H9 (cell line): ENCODE measurements around the gene HMCN1. TPM values are rescaled to one million over a fixed set of nuclear protein-coding genes. Genes with fewer than 3 reads are reported as not detected.

Experiments used
- DNase-seq: peaks from one replicate; pipeline ENCODE4 v3.0.0-alpha.2; 2017
- H2AFZ ChIP-seq: one replicate; pipeline ENCODE4 v1.6.1; 2013; ENCODE audit warnings: mild to moderate bottlenecking, low read length, control low read depth, moderate library complexity
- H2AK5ac ChIP-seq: 2 replicates; pipeline ENCODE4 v1.6.1; 2013; ENCODE audit warnings: low read length, control low read depth, mixed read lengths; ENCODE audit not compliant: insufficient read length
- H2BK120ac ChIP-seq: one replicate; pipeline ENCODE4 v1.6.1; 2013; ENCODE audit warnings: low read depth, mild to moderate bottlenecking, low read length, control low read depth, inconsistent platforms; ENCODE audit not compliant: poor library complexity, severe bottlenecking
- H2BK12ac ChIP-seq: 2 replicates; pipeline ENCODE4 v1.6.1; 2013; ENCODE audit warnings: low read length, control low read depth, mixed read lengths, low read depth; ENCODE audit not compliant: insufficient read length
- H2BK15ac ChIP-seq: 2 replicates; pipeline ENCODE4 v1.6.1; 2013; ENCODE audit warnings: low read depth, low read length, control low read depth
- H2BK20ac ChIP-seq: one replicate; pipeline ENCODE4 v1.6.1; 2013; ENCODE audit warnings: low read depth, mild to moderate bottlenecking, low read length, control low read depth, inconsistent platforms; ENCODE audit not compliant: poor library complexity, severe bottlenecking
- H2BK5ac ChIP-seq: 2 replicates; pipeline ENCODE4 v1.6.1; 2013; ENCODE audit warnings: low read length, control low read depth, mixed read lengths; ENCODE audit not compliant: insufficient read length
- H3K14ac ChIP-seq: 2 replicates; pipeline ENCODE4 v1.6.1; 2013; ENCODE audit warnings: low read length, control low read depth; ENCODE audit not compliant: insufficient read depth
- H3K18ac ChIP-seq: 2 replicates; pipeline ENCODE4 v1.6.1; 2013; ENCODE audit warnings: low read depth, mild to moderate bottlenecking, mixed read lengths, low read length, control low read depth; ENCODE audit not compliant: insufficient read length
- H3K23ac ChIP-seq: 2 replicates; pipeline ENCODE4 v1.6.1; 2013; ENCODE audit warnings: low read length, control low read depth, mixed read lengths, low read depth; ENCODE audit not compliant: insufficient read length
- H3K23me2 ChIP-seq: 2 replicates; pipeline ENCODE4 v1.6.1; 2013; ENCODE audit warnings: low read depth, mild to moderate bottlenecking, mixed read lengths, low read length, control low read depth; ENCODE audit not compliant: insufficient read length, poor library complexity, severe bottlenecking
- H3K27ac ChIP-seq: 2 replicates; pipeline ENCODE4 v1.5.1; 2013; ENCODE audit warnings: low read length, control low read depth, mixed read lengths, low read depth; ENCODE audit not compliant: insufficient read length
- H3K27me3 ChIP-seq: 2 replicates; pipeline ENCODE4 v1.6.1; 2013; ENCODE audit warnings: low read length, control low read depth, inconsistent platforms; ENCODE audit not compliant: insufficient read depth
- H3K4ac ChIP-seq: 2 replicates; pipeline ENCODE4 v1.6.1; 2013; ENCODE audit warnings: low read depth, mild to moderate bottlenecking, control low read depth, inconsistent platforms, low read length, moderate library complexity
- H3K4me1 ChIP-seq: 2 replicates; pipeline ENCODE4 v1.6.1; 2013; ENCODE audit warnings: low read length, control low read depth, inconsistent platforms; ENCODE audit not compliant: insufficient read depth
- H3K4me2 ChIP-seq: 2 replicates; pipeline ENCODE4 v1.6.1; 2013; ENCODE audit warnings: low read length, control low read depth, mixed read lengths; ENCODE audit not compliant: insufficient read length, insufficient read depth
- H3K56ac ChIP-seq: 2 replicates; pipeline ENCODE4 v1.6.1; 2013; ENCODE audit warnings: low read depth, mild to moderate bottlenecking, mixed read lengths, low read length, control low read depth; ENCODE audit not compliant: insufficient read length
- H3K79me1 ChIP-seq: 2 replicates; pipeline ENCODE4 v1.6.1; 2013; ENCODE audit warnings: low read depth, mild to moderate bottlenecking, moderate library complexity, low read length, control low read depth, inconsistent platforms; ENCODE audit not compliant: insufficient read depth, poor library complexity, severe bottlenecking
- H3K79me2 ChIP-seq: 2 replicates; pipeline ENCODE4 v1.6.1; 2013; ENCODE audit warnings: low read length, control low read depth, inconsistent platforms; ENCODE audit not compliant: insufficient read depth
- H3K9ac ChIP-seq: 2 replicates; pipeline ENCODE4 v1.6.1; 2013; ENCODE audit warnings: low read length, control low read depth, mixed read lengths; ENCODE audit not compliant: insufficient read length; ENCODE audit errors: extremely low read depth
- H3K9me3 ChIP-seq: one replicate; pipeline ENCODE4 v1.6.1; 2013; ENCODE audit warnings: low read depth, low read length, inconsistent platforms; ENCODE audit not compliant: control insufficient read depth
- H3T11ph ChIP-seq: one replicate; pipeline ENCODE4 v1.6.1; 2013; ENCODE audit warnings: mild to moderate bottlenecking, low read length, control low read depth, inconsistent platforms
- H4K20me1 ChIP-seq: one replicate; pipeline ENCODE4 v1.6.1; 2013; ENCODE audit not compliant: control insufficient read depth, insufficient read length, insufficient read depth
- H4K5ac ChIP-seq: 2 replicates; pipeline ENCODE4 v1.6.1; 2013; ENCODE audit warnings: low read depth, mild to moderate bottlenecking, mixed read lengths, low read length, control low read depth; ENCODE audit not compliant: insufficient read length
- H4K8ac ChIP-seq: replicated peaks from 2 replicates; pipeline ENCODE4 v1.6.1; 2013; ENCODE audit warnings: low read length, control low read depth, mixed read lengths, low read depth; ENCODE audit not compliant: insufficient read length
- H4K91ac ChIP-seq: 2 replicates; pipeline ENCODE4 v1.6.1; 2013; ENCODE audit warnings: low read depth, mild to moderate bottlenecking, moderate library complexity, mixed read lengths, low read length, control low read depth; ENCODE audit not compliant: insufficient read length
- H3K27ac Mint-ChIP-seq, 3 experiments: 2 replicates in 2 of 3; 3 replicates in 1 of 3; pipeline ENCODE4 v1.8.0; 2020 to 2021; ENCODE audit warnings: mixed read lengths in 3 of 3, mild to moderate bottlenecking in 1 of 3, moderate library complexity in 1 of 3
- H3K27me3 Mint-ChIP-seq: 2 replicates; pipeline ENCODE4 v1.8.0; 2021; ENCODE audit warnings: low read depth, mild to moderate bottlenecking, moderate library complexity, mixed read lengths
- H3K36me3 Mint-ChIP-seq, 3 experiments: 2 replicates in 2 of 3; 3 replicates in 1 of 3; pipeline ENCODE4 v1.8.0; 2020 to 2021; ENCODE audit warnings: low read depth in 3 of 3, mixed read lengths in 3 of 3; ENCODE audit not compliant: insufficient read depth in 1 of 3
- H3K4me1 Mint-ChIP-seq, 2 experiments: 2 replicates each; pipeline ENCODE4 v1.8.0; 2020; ENCODE audit warnings: mixed read lengths in 2 of 2
- H3K4me3 Mint-ChIP-seq, 2 experiments: 2 replicates in 1 of 2; 3 replicates in 1 of 2; pipeline ENCODE4 v1.8.0; 2020 to 2021; ENCODE audit warnings: mild to moderate bottlenecking in 2 of 2, mixed read lengths in 2 of 2, moderate library complexity in 1 of 2
- H3K9me3 Mint-ChIP-seq, 2 experiments: 2 replicates in 1 of 2; 3 replicates in 1 of 2; pipeline ENCODE4 v1.8.0; 2020; ENCODE audit warnings: mild to moderate bottlenecking in 2 of 2, mixed read lengths in 2 of 2, moderate library complexity in 1 of 2
- CTCF ChIP-seq: fragments of 200-600 bp; sonication (generic); conservative IDR thresholded peaks from 3 replicates; pipeline ENCODE4 v1.8.0; 2021; ENCODE audit warnings: antibody characterized with exemption, mild to moderate bottlenecking
- WGBS: extraction: QIAGEN DNeasy Blood & Tissue Kit; methylation state at CpG from one replicate; pipeline ENCODE4 v1.1.7; 2013; ENCODE audit warnings: missing lambda C conversion rate, low lambda C conversion rate, mixed read lengths; ENCODE audit not compliant: insufficient read length; ENCODE audit errors: extremely low coverage; 5-methylcytosine and 5-hydroxymethylcytosine counted together
- total RNA-seq: library from RNA; stranded (reverse); gene quantifications from 2 replicates; pipeline ENCODE4 v1.2.1, GENCODE V29; 2021

HMCN1 gene
- total RNA-seq, 1 experiment from 2014 or later: 3.3 TPM

GRCh38 chr1:186046437-186047211 lies 312.4 kb downstream of the HMCN1 start:
- no peak for TF ChIP-seq CTCF
- Mint-ChIP-seq H3K27me3 (no peaks in the 10 kb centered on the region), H3K36me3 (peaks cover 0 to 2% (median 0%) of the 10 kb centered on the region in 3 experiments; a peak in 1 of 7 replicates), H3K4me3 (no peak overlapping the region), H3K9me3 (no peaks in the 10 kb centered on the region), H3K4me1 (no peaks in the 10 kb centered on the region), H3K27ac (no peak overlapping the region; a peak in 1 of 7 replicates)
- no peak overlapping the region for H2AFZ ChIP-seq
- H2AK5ac ChIP-seq: no peak overlapping the region
- no peak overlapping the region for H2BK15ac ChIP-seq
- no peak overlapping the region for H3K56ac ChIP-seq
- no peak overlapping the region for H3K9ac ChIP-seq
- no peak overlapping the region for H3K4ac ChIP-seq
- no peak overlapping the region for H4K8ac ChIP-seq
- no peak overlapping the region for H2BK20ac ChIP-seq
- DNase-seq: no peak
- H2BK120ac ChIP-seq: no peak overlapping the region
- H3K23ac ChIP-seq: no peak overlapping the region
- H3K14ac ChIP-seq: no peak overlapping the region
- H3T11ph ChIP-seq: no peak overlapping the region
- no peaks in the 10 kb centered on the region for H3K9me3 ChIP-seq
- no peak overlapping the region for H3K27ac ChIP-seq
- H3K18ac ChIP-seq: no peak overlapping the region
- no peaks in the 10 kb centered on the region for H3K79me1 ChIP-seq
- no peaks in the 10 kb centered on the region for H3K27me3 ChIP-seq
- no peak overlapping the region for H2BK5ac ChIP-seq
- H3K79me2 ChIP-seq: no peaks in the 10 kb centered on the region
- no peak overlapping the region for H4K5ac ChIP-seq
- no peaks in the 10 kb centered on the region for H4K20me1 ChIP-seq
- H2BK12ac ChIP-seq: no peak overlapping the region
- H3K4me1 ChIP-seq: no peaks in the 10 kb centered on the region
- no peak overlapping the region for H4K91ac ChIP-seq
- no peaks in the 10 kb centered on the region for H3K23me2 ChIP-seq
- H3K4me2 ChIP-seq: no peak overlapping the region
- no CpG with 5 or more reads among the region's 4 CpGs for WGBS
